ENCODE results near the gene CPSF3. TPM values are rescaled to one million over a fixed set of nuclear protein-coding genes. Genes with fewer than 3 reads are reported as not detected.
"Not testable (repeated sequence)": the region's sequence is repeated elsewhere in the genome, so short reads cannot be mapped to it uniquely, and the experiment has no call there.

CPSF3 gene
- total RNA-seq, 1 experiment from 2014 or later: 86.8 TPM

GRCh38 chr2:9397201-9397600, 26.3 kb upstream of the CPSF3 start:
- H3K27me3 ChIP-seq (replicated peaks; ENCODE audit: insufficient read depth, low read depth, low read length, poor library complexity): no peaks in the 10 kb centered on the region
- POLR2A ChIA-PET (ENCODE audit: low non-redundant PET): interaction anchor here (0.5 kb wide), 1 partner anchor 568 kb away, joined by 3 read pairs; no protein-coding TSS in a partner anchor
- no peak overlapping the region for H3K27ac ChIP-seq (ENCODE audit: low read depth, low read length, poor library complexity, severe bottlenecking)
- no peaks in the 10 kb centered on the region for H3K9me3 ChIP-seq (ENCODE audit: low read depth, low read length, poor library complexity, severe bottlenecking)
- BruUV-seq (replicated peaks): no TSS peak
- DNase-seq (ENCODE audit: low spot score): no peak
- CTCF ChIA-PET: no interaction called here
- intact Hi-C loops (cut with micrococcal nuclease; ENCODE audit: unreplicated experiment): no loop called here
- H3K4me3 ChIP-seq (ENCODE audit: low read depth, low read length, poor library complexity, severe bottlenecking): no peak overlapping the region
- H3K4me1 ChIP-seq (ENCODE audit: insufficient read depth, low read length, poor library complexity, severe bottlenecking): peaks cover 15% of the 10 kb centered on the region
- H3K36me3 ChIP-seq (ENCODE audit: insufficient read depth, low read length, poor library complexity, severe bottlenecking): peaks cover 9% of the 10 kb centered on the region
- TF ChIP-seq CTCF (conservative IDR thresholded peaks at IDR 0.05; ENCODE audit: low read depth, low read length): no peak
- TF ChIP-seq EZH2 (IDR thresholded peaks at IDR 0.05; ENCODE audit: borderline replicate concordance, low read depth, low read length, poor library complexity, severe bottlenecking): no peak

- H3K9me3 ChIP-seq (ENCODE audit: low read depth, low read length, poor library complexity, severe bottlenecking); H3K4me1 ChIP-seq (ENCODE audit: insufficient read depth, low read length, poor library complexity, severe bottlenecking); POLR2A ChIA-PET (ENCODE audit: low non-redundant PET); H3K27me3 ChIP-seq (replicated peaks; ENCODE audit: insufficient read depth, low read depth, low read length, poor library complexity); H3K27ac ChIP-seq (ENCODE audit: low read depth, low read length, poor library complexity, severe bottlenecking); BruUV-seq (replicated peaks); intact Hi-C loops (cut with micrococcal nuclease; ENCODE audit: unreplicated experiment); H3K4me3 ChIP-seq (ENCODE audit: low read depth, low read length, poor library complexity, severe bottlenecking); DNase-seq (ENCODE audit: low spot score): not testable (repeated sequence)
- CTCF ChIA-PET: interaction anchor here (0.6 kb wide), 1 partner anchor 258 kb away, joined by 3 read pairs; no protein-coding TSS in a partner anchor
- peaks cover 14% of the 10 kb centered on the region for H3K36me3 ChIP-seq (ENCODE audit: insufficient read depth, low read length, poor library complexity, severe bottlenecking)
Measured at GRCh38 chr2:9398251-9398650, 25.2 kb upstream of the CPSF3 start.

- no TSS peak for BruUV-seq (replicated peaks)
- Histone ChIP-seq H3K4me1 (ENCODE audit: insufficient read depth, low read length, poor library complexity, severe bottlenecking) (no peaks in the 10 kb centered on the region), H3K27ac (ENCODE audit: low read depth, low read length, poor library complexity, severe bottlenecking) (no peak overlapping the region), H3K36me3 (ENCODE audit: insufficient read depth, low read length, poor library complexity, severe bottlenecking) (peaks cover 21% of the 10 kb centered on the region), H3K9me3 (ENCODE audit: low read depth, low read length, poor library complexity, severe bottlenecking) (no peaks in the 10 kb centered on the region), H3K4me3 (ENCODE audit: low read depth, low read length, poor library complexity, severe bottlenecking) (no peak overlapping the region), H3K27me3 (replicated peaks; ENCODE audit: insufficient read depth, low read depth, low read length, poor library complexity) (no peaks in the 10 kb centered on the region)
- DNase-seq (ENCODE audit: low spot score): no peak
- POLR2A ChIA-PET (ENCODE audit: low non-redundant PET): no interaction called here
- CTCF ChIA-PET: no interaction called here
- TF ChIP-seq EZH2 (IDR thresholded peaks at IDR 0.05; ENCODE audit: borderline replicate concordance, low read depth, low read length, poor library complexity, severe bottlenecking): no peak
- no peak for TF ChIP-seq CTCF (conservative IDR thresholded peaks at IDR 0.05; ENCODE audit: low read depth, low read length)
- intact Hi-C loops (cut with micrococcal nuclease; ENCODE audit: unreplicated experiment): no loop called here
Measured at GRCh38 chr2:9398881-9399780, 24.3 kb upstream of the CPSF3 start.
